Measurements from ENCODE around the gene DDN.

GRCh38 chr12:49022558-49023178 is 23.5 kb upstream of the DDN start:
- TF ChIP-seq CTCF (IDR thresholded peaks at IDR 0.05) = no peak
- TF ChIP-seq EZH2 (IDR thresholded peaks at IDR 0.05; ENCODE audit: borderline replicate concordance, insufficient read depth, low read depth, low read length, poor library complexity, severe bottlenecking) = no peak

Measured in B cell (primary cell).